GM12878 (cell line): ENCODE data around the gene NFYA. TPM values are rescaled to one million over a fixed set of nuclear protein-coding genes. Genes with fewer than 3 reads are reported as not detected.

Experiments
- ATAC-seq: fragments of 200-7000 bp; cut with Tn5 transposase; 3 replicates; pipeline ENCODE4 v1.9.1; 2020; ENCODE audit warnings: mild to moderate bottlenecking, moderate library complexity
- BruUV-seq: library from RNA; stranded (reverse); fragments of 400-500 nt; replicated peaks from 2 replicates; lab custom pipeline; 2021; lab: Mats Ljungman, UMichigan
- CTCF ChIA-PET: fragments of 300-600 bp; sonication (Branson Sonifier 250); formaldehyde crosslinking; extraction: SDS; loops from one replicate; lab custom pipeline; 2021; ENCODE audit warnings: inconsistent platforms; lab: Yijun Ruan, JAX
- POLR2A ChIA-PET: fragments of 350-600 bp; formaldehyde crosslinking; extraction: SDS; loops from one replicate; lab custom pipeline; 2021; ENCODE audit warnings: inconsistent platforms; lab: Charles Lee
- RAD21 ChIA-PET: fragments of 300-600 bp; sonication (Branson Sonifier 250); formaldehyde crosslinking; loops from one replicate; lab custom pipeline; 2023; ENCODE audit warnings: antibody characterized with exemption; ENCODE audit not compliant: unreplicated experiment; lab: Charles Lee
- SMC1A ChIA-PET: fragments of 300-600 bp; sonication (Branson Sonifier 250); formaldehyde crosslinking; loops from one replicate; lab custom pipeline; 2023; ENCODE audit not compliant: unreplicated experiment, uncharacterized antibody; lab: Charles Lee
- DNase-seq: peaks from one replicate; pipeline ENCODE4 v3.0.0-alpha.2; 2011; ENCODE audit warnings: low read depth, low spot score
- FAIRE-seq: peaks from 3 replicates; lab custom pipeline; 2011; peaks lifted over from hg19 to GRCh38; lab: Jason Lieb, UNC
- H2AFZ ChIP-seq: 2 replicates; pipeline ENCODE4 v1.6.0; 2011; ENCODE audit warnings: low read depth, low read length, control low read depth; ENCODE audit not compliant: control insufficient read depth
- H3K27ac ChIP-seq: 2 replicates; pipeline ENCODE4 v1.5.1; 2011; ENCODE audit warnings: control low read depth; ENCODE audit not compliant: control insufficient read depth, insufficient read depth
- H3K27me3 ChIP-seq, 2 experiments: replicated peaks in 1 of 2; 2 replicates each; pipeline versions ENCODE4 v1.6.0 to v1.6.1; 2011; ENCODE audit warnings: low read length in 1 of 2; ENCODE audit not compliant: control insufficient read depth in 2 of 2, insufficient read depth in 2 of 2
- H3K36me3 ChIP-seq, 2 experiments: 2 replicates each; pipeline ENCODE4 v1.5.1; 2011; ENCODE audit warnings: low read length in 1 of 2; ENCODE audit not compliant: control insufficient read depth in 2 of 2, insufficient read depth in 2 of 2
- H3K4me1 ChIP-seq: 2 replicates; pipeline ENCODE4 v1.6.1; 2011; ENCODE audit warnings: mild to moderate bottlenecking, low read length, moderate library complexity, mixed read lengths; ENCODE audit not compliant: control insufficient read depth, insufficient read depth
- H3K4me2 ChIP-seq: 2 replicates; pipeline ENCODE4 v1.6.0; 2011; ENCODE audit warnings: control low read depth; ENCODE audit not compliant: control insufficient read depth, insufficient read depth
- H3K4me3 ChIP-seq: fragments of 200-600 bp; sonication (generic); 2 replicates; pipeline ENCODE4 v1.5.1; 2016
- H3K79me2 ChIP-seq: 2 replicates; pipeline ENCODE4 v1.6.0; 2011; ENCODE audit warnings: low read length; ENCODE audit not compliant: control insufficient read depth, insufficient read depth
- H3K9ac ChIP-seq: 2 replicates; pipeline ENCODE4 v1.8.0; 2011; ENCODE audit warnings: low read length, control low read depth, mixed read lengths; ENCODE audit not compliant: control insufficient read depth, insufficient read depth
- H3K9me3 ChIP-seq: replicated peaks from 3 replicates; pipeline ENCODE4 v1.5.1; 2011; ENCODE audit warnings: mild to moderate bottlenecking, low read length; ENCODE audit not compliant: control insufficient read depth, insufficient read depth
- H4K20me1 ChIP-seq: 2 replicates; pipeline ENCODE4 v1.6.0; 2011; ENCODE audit not compliant: control insufficient read depth, insufficient read depth
- CHD2 ChIP-seq: IDR thresholded peaks from 2 replicates; pipeline ENCODE4 v1.6.1; 2011; ENCODE audit warnings: low read depth, low read length, improper control_type of control experiment, borderline replicate concordance
- EGR1 ChIP-seq, 2 experiments: IDR thresholded peaks; 1 replicate in 1 of 2; 2 replicates in 1 of 2; pipeline ENCODE4 v1.6.1; 2011 to 2012; ENCODE audit warnings: low read depth in 2 of 2, low read length in 2 of 2, borderline replicate concordance in 1 of 2, mild to moderate bottlenecking in 1 of 2, moderate library complexity in 1 of 2
- IRF4 ChIP-seq: IDR thresholded peaks from 2 replicates; pipeline ENCODE4 v1.6.1; 2011; ENCODE audit warnings: low read depth, low read length
- IRF5 ChIP-seq: fragments of 450-650 bp; IDR thresholded peaks from 2 replicates; pipeline ENCODE4 v1.6.1; 2017; ENCODE audit warnings: borderline replicate concordance
- MYC ChIP-seq: IDR thresholded peaks from 2 replicates; pipeline ENCODE4 v1.6.1; 2011; ENCODE audit warnings: mild to moderate bottlenecking, low read length, moderate library complexity, inconsistent platforms; ENCODE audit not compliant: insufficient read depth, insufficient replicate concordance, insufficient read length, severe bottlenecking
- NBN ChIP-seq: fragments of 450-650 bp; IDR thresholded peaks from 2 replicates; pipeline ENCODE4 v1.6.1; 2016
- NFXL1 ChIP-seq: fragments of 450-650 bp; IDR thresholded peaks from 2 replicates; pipeline ENCODE4 v1.6.1; 2017; ENCODE audit warnings: antibody characterized with exemption, mild to moderate bottlenecking, borderline replicate concordance
- NR2F1 ChIP-seq: fragments of 450-650 bp; conservative IDR thresholded peaks from 2 replicates; pipeline ENCODE4 v1.6.1; 2017; ENCODE audit warnings: mild to moderate bottlenecking
- PAX5 ChIP-seq: IDR thresholded peaks from 2 replicates; pipeline ENCODE4 v1.6.1; 2011; ENCODE audit warnings: low read depth, low read length, borderline replicate concordance
- PML ChIP-seq: IDR thresholded peaks from 2 replicates; pipeline ENCODE4 v1.6.1; 2012; ENCODE audit warnings: low read length, inconsistent platforms
- POLR2AphosphoS5 ChIP-seq: IDR thresholded peaks from 2 replicates; pipeline ENCODE4 v1.6.1; 2011; ENCODE audit warnings: mild to moderate bottlenecking, low read length, inconsistent platforms
- POU2F2 ChIP-seq: IDR thresholded peaks from 3 replicates; pipeline ENCODE4 v1.6.1; 2011; ENCODE audit warnings: low read depth, mild to moderate bottlenecking, low read length, borderline replicate concordance
- RELB ChIP-seq: fragments of 450-650 bp; IDR thresholded peaks from 2 replicates; pipeline ENCODE4 v1.6.1; 2017; ENCODE audit warnings: low read depth, mild to moderate bottlenecking, moderate library complexity
- SRF ChIP-seq, 2 experiments: IDR thresholded peaks; 2 replicates each; pipeline ENCODE4 v1.6.1; 2011; ENCODE audit warnings: low read depth in 2 of 2, low read length in 2 of 2, mild to moderate bottlenecking in 1 of 2, moderate library complexity in 1 of 2
- WGBS: methylation state at CpG from one replicate; pipeline ENCODE4 v1.1.6; 2016; ENCODE audit warnings: low lambda C conversion rate; ENCODE audit not compliant: insufficient replicate concordance, insufficient coverage; ENCODE audit errors: missing lambda C conversion rate; 5-methylcytosine and 5-hydroxymethylcytosine counted together
- in situ Hi-C: fragments of 300-500 bp; cut with MboI; formaldehyde crosslinking; loops from 9 replicates; pipeline ENCODE4 v1.14.3; 2018; ENCODE audit warnings: mixed read lengths
- intact Hi-C: fragments of 100-400 bp; cut with micrococcal nuclease; formaldehyde crosslinking; loops from one replicate; pipeline ENCODE4 v1.14.2; 2022; ENCODE audit not compliant: unreplicated experiment
- polyA plus RNA-seq, 11 experiments: library from polyadenylated mRNA; depleted of rRNA in 4 of 11; unstranded in 6 of 11; stranded (reverse) in 5 of 11; fragments of >200 nt; fragmentation: Nextera tagmentation in 4 of 11; fragmentation: Illumina TruSeq in 1 of 11; extraction: Ambion mirVana in 4 of 11; extraction: Trizol in 1 of 11; gene quantifications; 1 replicate in 1 of 11; 2 replicates in 10 of 11; pipeline versions ENCODE4 v1.2.1 to v1.2.3, GENCODE V29; 2011 to 2016; ENCODE audit warnings: inconsistent platforms in 2 of 11, missing spikeins in 2 of 11, low read depth in 1 of 11
- total RNA-seq, 4 experiments: library from RNA; depleted of rRNA in 3 of 4; stranded (reverse); fragments of >200 nt in 3 of 4; fragmentation: Illumina TruSeq in 1 of 4; extraction: Trizol in 1 of 4; gene quantifications; 2 replicates each; pipeline versions ENCODE4 v1.2.1 to v1.2.3, GENCODE V29; 2013 to 2021
- TF ChIP-seq, protein P1 (sequence below): IDR thresholded peaks from 2 replicates; pipeline ENCODE4 v1.6.1; 2012; ENCODE audit warnings: mild to moderate bottlenecking, low read depth, low read length

NFYA gene
- total and polyA plus RNA-seq, 10 of the 15 experiments (the other 5 are each of a cell fraction or from before 2014, with no cell fraction given) = 6.4 to 36.5 (median 19.1) TPM

- POLR2A ChIA-PET = interaction anchor here (1.7 kb wide), 1 partner anchor 12 kb away, joined by 4 read pairs; no protein-coding TSS in a partner anchor
- FAIRE-seq (no peak), ATAC-seq (no peak), DNase-seq (no peak)
- Histone ChIP-seq H3K9ac (no peak overlapping the region), H3K4me3 (no peak overlapping the region), H3K4me1 (no peaks in the 10 kb centered on the region), H3K9me3 (no peaks in the 10 kb centered on the region), H3K36me3 (peaks cover 0 to 10% of the 10 kb centered on the region in 2 experiments; a peak in 2 of 4 replicates), H4K20me1 (no peaks in the 10 kb centered on the region), H3K27me3 (no peaks in the 10 kb centered on the region), H3K27ac (no peak overlapping the region), H3K4me2 (no peak overlapping the region), H2AFZ (no peak overlapping the region), H3K79me2 (no peaks in the 10 kb centered on the region)
- in situ Hi-C loops = no loop called here
- BruUV-seq = no TSS peak
- intact Hi-C loops = no loop called here
- 95% methylated on average over 5 of the region's 5 CpGs for WGBS
- SMC1A ChIA-PET = no interaction called here
- CTCF ChIA-PET = interaction anchor here (0.6 to 2.3 kb wide), 3 partner anchors 10 to 1725 kb away, joined by 3 to 10 read pairs (median 5); no protein-coding TSS in a partner anchor
- RAD21 ChIA-PET = interaction anchor here (0.9 kb wide), 1 partner anchor 116 kb away, joined by 3 read pairs; no protein-coding TSS in a partner anchor
- TF ChIP-seq CHD2 (no peak), MYC (no peak), POLR2AphosphoS5 (no peak), NBN (no peak), SRF (IDR thresholded peaks at IDR 0.05; ENCODE audit: low read depth in 2 of 2, low read length in 2 of 2) (no peak), PAX5 (no peak), EGR1 (IDR thresholded peaks at IDR 0.05; ENCODE audit: borderline replicate concordance in 1 of 2, low read depth in 2 of 2, low read length in 2 of 2) (no peak), RELB (no peak), POU2F2 (no peak), NFXL1 (no peak), NR2F1 (no peak), IRF4 (no peak), PML (no peak), IRF5 (no peak)
- TF ChIP-seq, protein P1, sequence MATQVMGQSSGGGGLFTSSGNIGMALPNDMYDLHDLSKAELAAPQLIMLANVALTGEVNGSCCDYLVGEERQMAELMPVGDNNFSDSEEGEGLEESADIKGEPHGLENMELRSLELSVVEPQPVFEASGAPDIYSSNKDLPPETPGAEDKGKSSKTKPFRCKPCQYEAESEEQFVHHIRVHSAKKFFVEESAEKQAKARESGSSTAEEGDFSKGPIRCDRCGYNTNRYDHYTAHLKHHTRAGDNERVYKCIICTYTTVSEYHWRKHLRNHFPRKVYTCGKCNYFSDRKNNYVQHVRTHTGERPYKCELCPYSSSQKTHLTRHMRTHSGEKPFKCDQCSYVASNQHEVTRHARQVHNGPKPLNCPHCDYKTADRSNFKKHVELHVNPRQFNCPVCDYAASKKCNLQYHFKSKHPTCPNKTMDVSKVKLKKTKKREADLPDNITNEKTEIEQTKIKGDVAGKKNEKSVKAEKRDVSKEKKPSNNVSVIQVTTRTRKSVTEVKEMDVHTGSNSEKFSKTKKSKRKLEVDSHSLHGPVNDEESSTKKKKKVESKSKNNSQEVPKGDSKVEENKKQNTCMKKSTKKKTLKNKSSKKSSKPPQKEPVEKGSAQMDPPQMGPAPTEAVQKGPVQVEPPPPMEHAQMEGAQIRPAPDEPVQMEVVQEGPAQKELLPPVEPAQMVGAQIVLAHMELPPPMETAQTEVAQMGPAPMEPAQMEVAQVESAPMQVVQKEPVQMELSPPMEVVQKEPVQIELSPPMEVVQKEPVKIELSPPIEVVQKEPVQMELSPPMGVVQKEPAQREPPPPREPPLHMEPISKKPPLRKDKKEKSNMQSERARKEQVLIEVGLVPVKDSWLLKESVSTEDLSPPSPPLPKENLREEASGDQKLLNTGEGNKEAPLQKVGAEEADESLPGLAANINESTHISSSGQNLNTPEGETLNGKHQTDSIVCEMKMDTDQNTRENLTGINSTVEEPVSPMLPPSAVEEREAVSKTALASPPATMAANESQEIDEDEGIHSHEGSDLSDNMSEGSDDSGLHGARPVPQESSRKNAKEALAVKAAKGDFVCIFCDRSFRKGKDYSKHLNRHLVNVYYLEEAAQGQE = no peak
Measured at GRCh38 chr6:41064841-41065240, 7.9 kb upstream of the NFYA start.
